ENCODE measurements around the gene ANO4.

GRCh38 chr12:100871195-100871734, 76.7 kb downstream of the ANO4 start:
- TF ChIP-seq CTCF (IDR thresholded peaks at IDR 0.05; ENCODE audit: borderline replicate concordance, extremely low read depth, low read length, poor library complexity, severe bottlenecking) (no peak), EZH2 (IDR thresholded peaks at IDR 0.05; ENCODE audit: borderline replicate concordance, low read depth, low read length, severe bottlenecking) (no peak)
